Omental fat pad (tissue), 4 donors: ENCODE measurements around the gene TBC1D22A. TPM values are rescaled to one million over a fixed set of nuclear protein-coding genes. Genes with fewer than 3 reads are reported as not detected.

Experiments used
- ATAC-seq: fragments of 150-250 bp; one replicate; pipeline ENCODE4 v1.9.1; 2016; ENCODE audit warnings: mild to moderate bottlenecking, moderate library complexity; ENCODE audit not compliant: low FRiP score
- DNase-seq: peaks from one replicate; pipeline ENCODE4 v3.0.0-alpha.2; 2019; ENCODE audit warnings: low spot score
- CTCF ChIP-seq, 3 donors: fragments of 450-650 bp; IDR thresholded peaks; one replicate each; pipeline ENCODE4 v1.5.1; 2016 to 2017; ENCODE audit warnings: antibody characterized with exemption in 3 of 3, mild to moderate bottlenecking in 3 of 3, moderate library complexity in 2 of 3
- total RNA-seq, 4 donors: library from RNA; depleted of rRNA; stranded (reverse); fragments of >200 nt; gene quantifications; one replicate each; pipeline ENCODE4 v1.1.0, GENCODE V29; 2016

The TBC1D22A gene
- total RNA-seq, 4 donors from 2014 or later, result 21.3 to 31.2 (median 24.5) TPM

DNA sequence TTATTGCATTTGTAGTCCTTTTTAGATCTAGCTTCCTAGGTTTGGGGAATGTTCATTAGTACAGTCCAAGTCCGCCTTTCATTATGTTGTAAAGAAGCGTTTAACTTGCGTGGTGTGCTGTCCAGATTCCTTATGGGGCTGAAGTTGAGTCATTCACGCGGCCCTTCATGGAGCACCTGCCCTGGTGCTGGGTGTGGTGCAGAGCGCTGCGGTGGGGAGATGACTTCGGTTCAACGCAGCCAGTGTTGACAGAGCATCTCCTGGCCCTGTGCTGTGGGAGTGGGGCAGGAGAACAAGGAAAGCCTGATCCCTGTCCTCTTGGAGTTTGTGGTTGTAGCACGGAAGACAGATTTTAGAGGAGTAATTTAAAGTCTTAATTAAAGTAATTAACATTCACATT is 152.0 kb downstream of the TBC1D22A start:
- ATAC-seq, result no peak
- no peak for DNase-seq
- no peak for TF ChIP-seq CTCF (IDR thresholded peaks at IDR 0.05)

DNA sequence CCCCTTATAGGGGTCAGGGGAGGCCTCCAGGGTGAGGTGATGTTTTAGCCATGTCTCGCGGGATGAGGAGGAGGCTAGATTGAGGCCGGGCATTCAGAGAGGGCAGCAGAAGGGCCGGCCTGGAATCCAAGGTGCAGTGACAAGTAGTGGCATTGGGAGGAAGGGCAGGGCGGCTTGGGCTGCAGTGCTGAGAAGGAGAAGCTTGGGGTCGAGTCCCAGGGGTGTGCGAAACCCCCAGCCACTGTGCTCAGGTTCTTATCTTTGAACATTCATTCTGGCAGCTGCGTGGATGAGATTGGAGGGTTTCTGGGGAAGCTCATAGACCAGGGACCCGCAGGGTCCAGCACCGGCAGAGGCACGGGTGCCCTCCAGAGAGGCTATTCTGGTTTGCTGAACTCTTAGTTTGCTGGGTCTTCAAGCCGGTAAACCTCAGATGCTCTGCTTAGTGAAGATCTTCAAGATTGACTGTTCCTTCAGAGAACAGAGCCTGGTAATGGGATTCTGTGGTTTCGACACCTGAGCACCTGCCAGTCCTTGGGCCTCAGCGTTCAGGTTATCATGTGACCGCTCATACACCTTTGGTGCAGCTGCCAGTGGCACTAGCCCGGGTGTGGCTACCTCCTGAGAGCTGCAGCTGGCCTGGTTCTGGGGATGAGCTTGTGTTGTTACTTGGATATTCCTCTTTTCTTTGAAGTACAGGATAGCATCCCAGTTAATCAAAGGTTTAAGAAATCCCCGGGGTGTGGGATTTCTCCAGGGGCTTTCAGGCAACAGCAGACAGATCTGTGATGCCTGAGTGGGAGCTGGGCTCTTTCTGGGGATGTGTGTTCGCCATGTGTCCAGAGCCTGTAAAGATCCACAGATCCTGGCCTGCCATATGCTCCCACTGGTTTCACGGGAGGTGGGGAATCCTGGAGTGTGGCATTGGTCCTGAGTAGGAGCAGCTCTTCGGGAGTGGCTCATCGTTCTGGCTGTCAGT is 152.8 kb downstream of the TBC1D22A start:
- no peak for TF ChIP-seq CTCF (IDR thresholded peaks at IDR 0.05)
- DNase-seq, result no peak
- no peak for ATAC-seq

- no peak for TF ChIP-seq CTCF (IDR thresholded peaks at IDR 0.05)
- DNase-seq (peak; percentile 16), ATAC-seq (no peak)
These were observed 153.7 kb downstream of the TBC1D22A start for GRCh38 chr22:46915950-46916730.

GRCh38 chr22:46916886-46917770 is 154.7 kb downstream of the TBC1D22A start:
- ATAC-seq, result no peak
- no peak for DNase-seq
- TF ChIP-seq CTCF (IDR thresholded peaks at IDR 0.05), result no peak

- ATAC-seq (no peak), DNase-seq (no peak)
- no peak for TF ChIP-seq CTCF (IDR thresholded peaks at IDR 0.05)
These were observed 155.3 kb downstream of the TBC1D22A start for GRCh38 chr22:46917771-46918101.

GRCh38 chr22:46918197-46918596 is 155.7 kb downstream of the TBC1D22A start:
- DNase-seq (peak; percentile 5), ATAC-seq (no peak)
- no peak for TF ChIP-seq CTCF (IDR thresholded peaks at IDR 0.05)
